Measurements from ENCODE around the gene BHLHE41. TPM values are rescaled to one million over a fixed set of nuclear protein-coding genes. Genes with fewer than 3 reads are reported as not detected.

Gene BHLHE41
- total and polyA plus RNA-seq, 4 donors = 1.7 to 39.0 (median 6.7) TPM

GRCh38 chr12:26122061-26122680 is 2.7 kb downstream of the BHLHE41 start:
- no peaks in the 10 kb centered on the region for H3K36me3 ChIP-seq (ENCODE audit: control insufficient read depth in 4 of 4, insufficient read depth in 4 of 4, low read length in 4 of 4)
- 1% methylated on average over 34 to 88 of the region's 88 CpGs for WGBS, 2 donors
- TF ChIP-seq, protein P1, sequence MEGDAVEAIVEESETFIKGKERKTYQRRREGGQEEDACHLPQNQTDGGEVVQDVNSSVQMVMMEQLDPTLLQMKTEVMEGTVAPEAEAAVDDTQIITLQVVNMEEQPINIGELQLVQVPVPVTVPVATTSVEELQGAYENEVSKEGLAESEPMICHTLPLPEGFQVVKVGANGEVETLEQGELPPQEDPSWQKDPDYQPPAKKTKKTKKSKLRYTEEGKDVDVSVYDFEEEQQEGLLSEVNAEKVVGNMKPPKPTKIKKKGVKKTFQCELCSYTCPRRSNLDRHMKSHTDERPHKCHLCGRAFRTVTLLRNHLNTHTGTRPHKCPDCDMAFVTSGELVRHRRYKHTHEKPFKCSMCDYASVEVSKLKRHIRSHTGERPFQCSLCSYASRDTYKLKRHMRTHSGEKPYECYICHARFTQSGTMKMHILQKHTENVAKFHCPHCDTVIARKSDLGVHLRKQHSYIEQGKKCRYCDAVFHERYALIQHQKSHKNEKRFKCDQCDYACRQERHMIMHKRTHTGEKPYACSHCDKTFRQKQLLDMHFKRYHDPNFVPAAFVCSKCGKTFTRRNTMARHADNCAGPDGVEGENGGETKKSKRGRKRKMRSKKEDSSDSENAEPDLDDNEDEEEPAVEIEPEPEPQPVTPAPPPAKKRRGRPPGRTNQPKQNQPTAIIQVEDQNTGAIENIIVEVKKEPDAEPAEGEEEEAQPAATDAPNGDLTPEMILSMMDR (IDR thresholded peaks at IDR 0.05; ENCODE audit: control extremely low read depth, extremely low read depth) = no peak
- ATAC-seq (ENCODE audit: insufficient read depth, low FRiP score) = no peak
- peaks cover 5 to 74% (median 58%) of the 10 kb centered on the region in 3 donors for H3K27me3 ChIP-seq (ENCODE audit: control insufficient read depth in 3 of 3, insufficient read depth in 3 of 3, low read length in 2 of 3)
- peak overlapping the region; percentile 66 for H3K4me3 ChIP-seq
- peaks cover 2 to 24% (median 7%) of the 10 kb centered on the region in 5 donors for H3K4me1 ChIP-seq (ENCODE audit: control insufficient read depth in 5 of 5, insufficient read depth in 5 of 5, low read length in 5 of 5)
- no peaks in the 10 kb centered on the region for H3K9me3 ChIP-seq (ENCODE audit: control insufficient read depth in 4 of 4, insufficient read depth in 3 of 4, low read length in 3 of 4)
- peak overlapping the region; percentile 80 to 89 for H3K27ac ChIP-seq (ENCODE audit: low read depth in 1 of 2, low read length in 1 of 2)
- H3K9ac ChIP-seq (ENCODE audit: insufficient read depth in 1 of 2, low read length in 2 of 2) = no peak overlapping the region
- DNase-seq = peak in 2 of 3 donors; percentile 32 to 44

DNA sequence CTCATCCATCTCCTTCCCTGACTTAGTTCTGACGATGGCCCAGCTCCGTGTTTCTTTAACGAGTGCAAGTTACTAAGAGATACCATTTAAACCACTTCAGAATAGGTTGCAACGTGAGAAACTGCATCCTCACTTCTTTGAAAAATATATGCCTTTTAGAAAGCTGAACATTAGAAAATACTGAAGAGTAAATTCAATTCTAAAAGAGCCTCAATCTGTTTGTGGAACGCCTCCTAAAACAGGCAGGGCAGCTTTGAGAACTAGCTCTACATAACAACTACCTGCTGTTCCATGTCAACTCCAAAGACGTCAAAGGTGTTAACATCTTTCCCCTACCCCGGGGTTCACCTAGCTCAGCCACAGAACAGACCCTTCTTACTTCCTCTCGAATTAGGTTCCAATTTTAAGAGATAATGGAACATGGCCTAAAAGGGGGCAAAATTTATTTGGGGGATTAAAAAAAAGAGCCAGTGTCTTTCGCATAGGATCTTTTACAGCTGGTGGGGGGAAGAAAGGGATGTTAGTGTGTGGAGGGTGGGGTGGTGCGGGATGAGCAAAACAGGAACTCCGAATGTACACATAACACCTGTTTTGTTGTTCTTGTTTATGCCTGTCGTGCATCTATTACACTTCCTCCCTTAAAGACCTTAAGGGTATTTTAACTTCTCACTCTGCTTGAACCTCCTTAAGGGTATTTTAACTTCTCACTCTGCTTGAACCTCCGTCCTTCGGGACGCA is 3.3 kb downstream of the BHLHE41 start:
- no peak for ATAC-seq (ENCODE audit: insufficient read depth, low FRiP score)
- peaks cover 5 to 73% (median 53%) of the 10 kb centered on the region in 3 donors for H3K27me3 ChIP-seq (ENCODE audit: control insufficient read depth in 3 of 3, insufficient read depth in 3 of 3, low read length in 2 of 3)
- H3K4me3 ChIP-seq = no peak overlapping the region
- peaks cover 2 to 18% (median 7%) of the 10 kb centered on the region in 5 donors for H3K4me1 ChIP-seq (ENCODE audit: control insufficient read depth in 5 of 5, insufficient read depth in 5 of 5, low read length in 5 of 5)
- no peak for DNase-seq
- no peaks in the 10 kb centered on the region for H3K36me3 ChIP-seq (ENCODE audit: control insufficient read depth in 4 of 4, insufficient read depth in 4 of 4, low read length in 4 of 4)
- H3K9me3 ChIP-seq (ENCODE audit: control insufficient read depth in 4 of 4, insufficient read depth in 3 of 4, low read length in 3 of 4) = no peaks in the 10 kb centered on the region
- TF ChIP-seq, protein P1 (IDR thresholded peaks at IDR 0.05; ENCODE audit: control extremely low read depth, extremely low read depth) = no peak
- WGBS, 2 donors = 46% methylated on average over 15 of the region's 15 CpGs
- H3K9ac ChIP-seq (ENCODE audit: insufficient read depth in 1 of 2, low read length in 2 of 2) = no peak overlapping the region
- peak overlapping the region; percentile 56 to 80 for H3K27ac ChIP-seq (ENCODE audit: low read depth in 1 of 2, low read length in 1 of 2)

DNA sequence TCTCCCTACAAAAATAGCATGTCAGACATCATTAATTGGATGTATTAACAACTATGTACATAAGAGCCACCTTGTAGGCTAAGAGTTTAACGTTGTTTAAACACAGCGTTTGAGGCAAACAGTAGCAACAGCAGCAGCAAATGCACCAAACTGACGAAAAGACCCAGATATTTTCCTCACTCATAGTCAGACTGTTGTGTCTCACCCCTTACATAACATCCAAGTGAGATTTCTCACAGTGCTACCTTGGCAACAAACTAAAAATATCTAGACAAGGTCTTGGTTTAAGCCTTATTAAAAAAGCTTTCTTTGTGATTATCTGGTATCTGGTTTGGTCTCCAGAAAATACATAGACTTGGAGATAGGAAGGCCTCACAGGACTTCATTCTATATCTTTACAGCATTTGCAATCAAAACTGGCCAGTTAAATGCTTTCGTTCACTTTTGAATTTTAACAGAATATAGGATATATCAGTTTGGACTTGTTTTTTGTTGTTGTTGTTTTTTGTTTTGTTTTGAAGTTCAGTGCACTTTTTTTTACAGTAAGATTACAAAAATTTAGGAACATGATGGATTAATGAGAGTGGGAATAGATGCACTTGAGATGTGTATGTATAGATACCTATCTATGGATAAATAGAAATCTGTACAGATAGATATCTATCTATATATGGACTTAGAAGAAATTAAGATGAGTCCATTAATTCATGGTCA is 4.1 kb downstream of the BHLHE41 start:
- peak overlapping the region in 1 of 2 donors; percentile 80 for H3K27ac ChIP-seq (ENCODE audit: low read depth in 1 of 2, low read length in 1 of 2)
- H3K9ac ChIP-seq (ENCODE audit: insufficient read depth in 1 of 2, low read length in 2 of 2) = no peak overlapping the region
- DNase-seq (no peak), ATAC-seq (ENCODE audit: insufficient read depth, low FRiP score) (no peak)
- no peak overlapping the region for H3K4me3 ChIP-seq
- H3K27me3 ChIP-seq (ENCODE audit: control insufficient read depth in 3 of 3, insufficient read depth in 3 of 3, low read length in 2 of 3) = peaks cover 2 to 72% (median 58%) of the 10 kb centered on the region in 3 donors
- no peaks in the 10 kb centered on the region for H3K9me3 ChIP-seq (ENCODE audit: control insufficient read depth in 4 of 4, insufficient read depth in 3 of 4, low read length in 3 of 4)
- 80 to 94% methylated on average over 4 of the region's 4 CpGs for WGBS, 2 donors
- TF ChIP-seq, protein P1 (IDR thresholded peaks at IDR 0.05; ENCODE audit: control extremely low read depth, extremely low read depth) = no peak
- H3K36me3 ChIP-seq (ENCODE audit: control insufficient read depth in 4 of 4, insufficient read depth in 4 of 4, low read length in 4 of 4) = no peaks in the 10 kb centered on the region
- peaks cover 2 to 13% (median 6%) of the 10 kb centered on the region in 5 donors for H3K4me1 ChIP-seq (ENCODE audit: control insufficient read depth in 5 of 5, insufficient read depth in 5 of 5, low read length in 5 of 5)
